PC-9 (cell line): ENCODE results near the gene PDZK1IP1. TPM values are rescaled to one million over a fixed set of nuclear protein-coding genes. Genes with fewer than 3 reads are reported as not detected.
"Not testable (repeated sequence)": the region's sequence is repeated elsewhere in the genome, so short reads cannot be mapped to it uniquely, and the experiment has no call there.

Experiments used
- BruUV-seq: library from RNA; stranded (reverse); fragments of 400-500 nt; replicated peaks from 2 replicates; lab custom pipeline; 2021; lab: Mats Ljungman, UMichigan
- CTCF ChIA-PET: fragments of 300-600 bp; sonication (Branson Sonifier 250); formaldehyde crosslinking; loops from one replicate; lab custom pipeline; 2022; ENCODE audit warnings: antibody characterized with exemption; lab: Charles Lee
- POLR2A ChIA-PET: fragments of 300-600 bp; sonication (Branson Sonifier 250); formaldehyde crosslinking; loops from one replicate; lab custom pipeline; 2022; ENCODE audit warnings: antibody characterized with exemption; ENCODE audit not compliant: unreplicated experiment; lab: Charles Lee
- DNase-seq, 2 experiments: peaks; one replicate each; pipeline versions ENCODE4 v3.0.0 to v3.0.0-alpha.2; 2015 to 2022; ENCODE audit warnings: mixed read lengths in 1 of 2
- H2AFZ ChIP-seq: fragments of 200-600 bp; sonication (generic); 2 replicates; pipeline ENCODE4 v1.8.1; 2017; ENCODE audit warnings: antibody characterized with exemption
- H3F3A ChIP-seq: fragments of 200-600 bp; sonication (generic); 2 replicates; pipeline ENCODE4 v1.8.1; 2017; ENCODE audit warnings: antibody characterized with exemption, mild to moderate bottlenecking, low read depth; ENCODE audit not compliant: insufficient read depth
- H3K27ac ChIP-seq: fragments of 200-600 bp; sonication (generic); 2 replicates; pipeline ENCODE4 v1.6.1; 2016; ENCODE audit warnings: mixed run types
- H3K27me3 ChIP-seq: fragments of 200-600 bp; sonication (generic); 2 replicates; pipeline ENCODE4 v1.6.1; 2016; ENCODE audit warnings: low read depth, mixed run types; ENCODE audit not compliant: insufficient read depth
- H3K36me3 ChIP-seq: fragments of 200-600 bp; sonication (generic); 2 replicates; pipeline ENCODE4 v1.6.1; 2016; ENCODE audit warnings: low read depth, mixed run types
- H3K4me1 ChIP-seq: fragments of 200-600 bp; sonication (generic); replicated peaks from 2 replicates; pipeline ENCODE4 v1.6.1; 2016; ENCODE audit warnings: mixed run types; ENCODE audit not compliant: insufficient read depth
- H3K4me2 ChIP-seq: fragments of 200-600 bp; sonication (generic); 2 replicates; pipeline ENCODE4 v1.6.1; 2017; ENCODE audit warnings: mixed run types
- H3K4me3 ChIP-seq: fragments of 200-600 bp; sonication (generic); 2 replicates; pipeline ENCODE4 v1.6.1; 2016; ENCODE audit warnings: mixed run types
- H3K79me2 ChIP-seq: fragments of 200-600 bp; sonication (generic); 2 replicates; pipeline ENCODE4 v1.6.1; 2017; ENCODE audit warnings: low read depth, mixed run types
- H3K9me2 ChIP-seq: fragments of 200-600 bp; sonication (generic); 2 replicates; pipeline ENCODE4 v1.8.1; 2017; ENCODE audit warnings: mild to moderate bottlenecking; ENCODE audit not compliant: insufficient read depth
- H3K9me3 ChIP-seq: fragments of 200-600 bp; sonication (generic); 2 replicates; pipeline ENCODE4 v1.8.1; 2016; ENCODE audit warnings: low read depth; ENCODE audit not compliant: insufficient read depth
- H4K20me1 ChIP-seq: fragments of 200-600 bp; sonication (generic); 2 replicates; pipeline ENCODE4 v1.8.1; 2017; ENCODE audit not compliant: insufficient read depth
- EZH2 ChIP-seq: fragments of 200-600 bp; sonication (generic); IDR thresholded peaks from 2 replicates; pipeline ENCODE4 v1.8.0; 2017; ENCODE audit warnings: antibody characterized with exemption, low read depth
- intact Hi-C: fragments of 100-400 bp; cut with micrococcal nuclease; formaldehyde crosslinking; loops from one replicate; pipeline ENCODE4 v1.10.0; 2022; ENCODE audit not compliant: unreplicated experiment
- total RNA-seq: library from RNA; stranded (reverse); gene quantifications from 2 replicates; pipeline ENCODE4 v1.2.3, GENCODE V29; 2021
- TF ChIP-seq, protein P1 (sequence below): fragments of 200-600 bp; sonication (generic); conservative IDR thresholded peaks from 2 replicates; pipeline ENCODE4 v1.6.1; 2017; ENCODE audit warnings: mixed run types, antibody characterized with exemption, mild to moderate bottlenecking, moderate library complexity

PDZK1IP1 gene
- total RNA-seq, 1 experiment from 2014 or later, result 6.2 TPM

DNA sequence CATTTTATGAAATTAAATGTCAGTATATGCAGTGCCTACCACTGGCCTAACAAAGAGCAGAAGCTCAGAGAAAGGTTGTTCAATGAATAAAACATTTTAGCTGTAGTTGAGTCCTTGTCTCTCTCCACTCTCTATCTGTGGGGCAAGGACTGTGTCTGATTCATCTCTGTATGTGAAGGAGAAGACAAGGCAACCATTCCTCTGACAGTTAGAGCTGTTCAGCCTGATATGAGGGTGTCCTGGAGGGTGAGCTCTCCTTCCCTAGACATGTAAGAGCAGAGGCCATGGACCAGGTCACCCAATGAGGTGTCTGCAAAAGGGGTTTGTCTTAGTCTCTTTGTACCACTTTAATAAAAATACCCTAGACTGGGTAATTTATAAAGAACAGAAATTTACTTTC lies 4.5 kb upstream of the PDZK1IP1 start:
- no peaks in the 10 kb centered on the region for H3K9me2 ChIP-seq
- no peak for DNase-seq
- H4K20me1 ChIP-seq, result no peaks in the 10 kb centered on the region
- H3K79me2 ChIP-seq, result no peaks in the 10 kb centered on the region
- no peaks in the 10 kb centered on the region for H3K36me3 ChIP-seq
- no peaks in the 10 kb centered on the region for H3F3A ChIP-seq
- H2AFZ ChIP-seq, result no peak overlapping the region
- no peak overlapping the region for H3K4me2 ChIP-seq
- H3K4me3 ChIP-seq, result no peak overlapping the region
- intact Hi-C loops, result loop anchor here (5.0 kb wide), 1 partner anchor 243 kb away; the partner anchor contains the start of gene FOXD2
- no peak overlapping the region for H3K27ac ChIP-seq
- H3K4me1 ChIP-seq, result no peaks in the 10 kb centered on the region
- TF ChIP-seq EZH2, result no peak
- TF ChIP-seq, protein P1, sequence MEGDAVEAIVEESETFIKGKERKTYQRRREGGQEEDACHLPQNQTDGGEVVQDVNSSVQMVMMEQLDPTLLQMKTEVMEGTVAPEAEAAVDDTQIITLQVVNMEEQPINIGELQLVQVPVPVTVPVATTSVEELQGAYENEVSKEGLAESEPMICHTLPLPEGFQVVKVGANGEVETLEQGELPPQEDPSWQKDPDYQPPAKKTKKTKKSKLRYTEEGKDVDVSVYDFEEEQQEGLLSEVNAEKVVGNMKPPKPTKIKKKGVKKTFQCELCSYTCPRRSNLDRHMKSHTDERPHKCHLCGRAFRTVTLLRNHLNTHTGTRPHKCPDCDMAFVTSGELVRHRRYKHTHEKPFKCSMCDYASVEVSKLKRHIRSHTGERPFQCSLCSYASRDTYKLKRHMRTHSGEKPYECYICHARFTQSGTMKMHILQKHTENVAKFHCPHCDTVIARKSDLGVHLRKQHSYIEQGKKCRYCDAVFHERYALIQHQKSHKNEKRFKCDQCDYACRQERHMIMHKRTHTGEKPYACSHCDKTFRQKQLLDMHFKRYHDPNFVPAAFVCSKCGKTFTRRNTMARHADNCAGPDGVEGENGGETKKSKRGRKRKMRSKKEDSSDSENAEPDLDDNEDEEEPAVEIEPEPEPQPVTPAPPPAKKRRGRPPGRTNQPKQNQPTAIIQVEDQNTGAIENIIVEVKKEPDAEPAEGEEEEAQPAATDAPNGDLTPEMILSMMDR, result no peak
- POLR2A ChIA-PET, result no interaction called here
- CTCF ChIA-PET, result interaction anchor here (0.6 to 1.0 kb wide), 2 partner anchors 69 to 535 kb away, joined by 3 to 8 read pairs; no protein-coding TSS in a partner anchor
- no peaks in the 10 kb centered on the region for H3K9me3 ChIP-seq
- no TSS peak for BruUV-seq
- H3K27me3 ChIP-seq, result 0 out of 2 replicates have a peak, but pooled peaks cover 5% of the 10 kb centered on the region

DNA sequence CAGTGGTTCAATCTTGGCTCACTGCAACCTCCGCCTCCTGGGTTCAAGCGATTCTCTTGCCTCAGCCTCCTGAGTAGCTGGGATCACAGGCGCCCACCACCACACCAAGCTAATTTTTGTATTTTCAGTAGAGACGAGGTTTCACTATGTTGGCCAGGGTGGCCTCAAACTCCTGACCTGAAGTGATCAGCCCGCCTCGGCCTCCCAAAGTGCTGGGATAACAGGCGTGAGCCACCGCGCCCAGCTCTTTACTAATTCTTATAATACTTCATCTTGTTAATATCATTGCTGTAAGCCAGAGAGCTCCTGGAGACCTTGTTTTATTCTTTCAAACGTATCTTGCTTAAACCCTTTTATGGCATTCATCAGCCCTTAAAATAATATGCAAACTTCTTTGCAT lies 3.7 kb upstream of the PDZK1IP1 start:
- H4K20me1 ChIP-seq, BruUV-seq, DNase-seq, H3F3A ChIP-seq, H3K27ac ChIP-seq, H3K9me2 ChIP-seq, H2AFZ ChIP-seq, H3K79me2 ChIP-seq, H3K4me2 ChIP-seq, H3K9me3 ChIP-seq, H3K4me3 ChIP-seq, H3K36me3 ChIP-seq, H3K27me3 ChIP-seq, H3K4me1 ChIP-seq: not testable (repeated sequence)
- intact Hi-C loops, result loop anchor here (1.0 to 5.0 kb wide), 2 partner anchors 70 to 244 kb away; partner anchors contain the start of gene FOXD2
- POLR2A ChIA-PET, result interaction anchor here (0.6 kb wide), 1 partner anchor 48 kb away, joined by 4 read pairs; no protein-coding TSS in a partner anchor
- CTCF ChIA-PET, result interaction anchor here (0.6 to 2.5 kb wide), 5 partner anchors 14 to 201 kb away, joined by 3 to 17 read pairs (median 4); no protein-coding TSS in a partner anchor

DNA sequence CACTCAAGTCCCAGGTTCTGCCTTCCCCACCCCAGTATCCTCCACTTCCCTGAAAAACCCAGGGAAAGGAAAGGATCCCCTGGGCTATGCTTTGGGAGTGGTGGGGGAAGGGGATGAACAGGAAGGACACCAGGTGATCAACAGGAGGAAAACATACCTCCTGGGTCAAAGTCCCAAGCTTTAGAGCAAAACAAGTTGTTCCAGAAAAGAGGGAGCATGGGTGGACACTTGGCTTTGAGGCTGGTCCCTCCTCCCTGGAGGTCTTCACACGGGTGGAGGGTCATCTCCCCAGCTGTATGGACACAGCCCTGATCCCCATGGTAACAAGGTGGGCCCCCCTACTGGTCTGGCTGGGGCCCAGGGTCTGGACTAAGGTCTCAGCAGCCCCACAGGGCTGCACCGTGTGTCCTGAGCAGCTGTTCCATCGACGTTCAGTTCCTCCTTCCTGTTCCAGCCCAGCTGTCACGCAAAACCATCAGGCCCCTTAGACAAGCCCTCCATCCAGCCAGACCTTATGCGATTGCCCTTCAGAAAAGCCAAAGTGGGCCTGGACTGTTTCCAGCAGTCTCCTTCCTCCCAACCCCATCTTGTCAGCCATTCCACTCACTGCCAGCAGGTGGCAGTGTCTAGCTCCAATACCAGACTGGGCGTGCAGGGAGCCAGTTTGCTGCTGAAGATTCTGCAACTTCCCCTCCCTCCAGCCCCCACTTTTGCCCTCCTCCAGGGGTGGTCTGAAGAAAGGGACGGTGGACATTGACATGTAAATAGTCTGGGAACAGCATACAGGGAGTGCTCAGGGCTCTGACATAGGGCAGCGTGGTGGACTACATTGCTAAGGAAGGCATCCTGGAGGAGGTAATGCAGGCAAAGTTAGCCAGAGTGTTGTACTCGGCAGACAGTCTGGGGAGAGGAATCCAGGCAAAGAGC lies 2.9 kb upstream of the PDZK1IP1 start:
- Histone ChIP-seq H3K4me2 (no peak overlapping the region; the same call in 1 of the 2 replicates), H4K20me1 (no peaks in the 10 kb centered on the region), H3K4me1 (no peaks in the 10 kb centered on the region), H3K27me3 (no peaks in the 10 kb centered on the region), H3K27ac (no peak overlapping the region), H3K9me3 (no peaks in the 10 kb centered on the region), H2AFZ (no peak overlapping the region), H3K36me3 (no peaks in the 10 kb centered on the region), H3K9me2 (no peaks in the 10 kb centered on the region), H3F3A (no peaks in the 10 kb centered on the region), H3K79me2 (no peaks in the 10 kb centered on the region), H3K4me3 (no peak overlapping the region)
- DNase-seq, result peak; percentile 57 to 69
- CTCF ChIA-PET, result interaction anchor here (0.6 to 2.5 kb wide), 6 partner anchors 13 to 202 kb away, joined by 3 to 17 read pairs (median 4); no protein-coding TSS in a partner anchor
- POLR2A ChIA-PET, result interaction anchor here (0.6 kb wide), 1 partner anchor 49 kb away, joined by 4 read pairs; no protein-coding TSS in a partner anchor
- intact Hi-C loops, result loop anchor here (1.0 to 5.0 kb wide), 2 partner anchors 71 to 245 kb away; partner anchors contain the start of gene FOXD2
- no TSS peak for BruUV-seq
- no peak for TF ChIP-seq EZH2
- TF ChIP-seq, protein P1, result peak; percentile 95
